Body of pancreas (tissue), 4 donors: Measurements from ENCODE around the gene PRTFDC1. TPM values are rescaled to one million over a fixed set of nuclear protein-coding genes. Genes with fewer than 3 reads are reported as not detected.

Experiments used
- ATAC-seq: fragments of 150-250 bp; one replicate; pipeline ENCODE4 v1.9.1; 2016
- DNase-seq, 4 donors: peaks; one replicate each; pipeline ENCODE4 v3.0.0-alpha.2; 2019
- H3K27ac ChIP-seq, 4 donors: fragments of 200-600 bp; sonication (generic); 1 replicate in 3 of 4; 2 replicates in 1 of 4; pipeline versions ENCODE4 v1.5.1 to v1.6.1; 2016 to 2019; ENCODE audit warnings: mild to moderate bottlenecking in 1 of 4, mixed read lengths in 1 of 4, moderate library complexity in 1 of 4
- H3K27me3 ChIP-seq, 2 donors: fragments of 200-600 bp; sonication (generic); one replicate each; pipeline ENCODE4 v1.6.0; 2016; ENCODE audit warnings: mild to moderate bottlenecking in 1 of 2
- H3K36me3 ChIP-seq, 2 donors: fragments of 200-600 bp; sonication (generic); replicated peaks in 1 of 2; 2 replicates each; pipeline ENCODE4 v1.5.1; 2016; ENCODE audit warnings: low read depth in 2 of 2; ENCODE audit not compliant: insufficient read depth in 1 of 2
- H3K4me1 ChIP-seq: fragments of 200-600 bp; sonication (generic); one replicate; pipeline ENCODE4 v1.6.0; 2016
- H3K4me3 ChIP-seq, 2 donors: fragments of 200-600 bp; sonication (generic); 1 replicate in 1 of 2; 2 replicates in 1 of 2; pipeline ENCODE4 v1.5.1; 2016 to 2019
- H3K9me3 ChIP-seq, 3 donors: fragments of 200-600 bp; sonication (generic); 1 replicate in 2 of 3; 2 replicates in 1 of 3; pipeline ENCODE4 v1.5.1; 2016
- POLR2A ChIP-seq, 3 donors: fragments of 450-650 bp; IDR thresholded peaks; one replicate each; pipeline ENCODE4 v1.6.1; 2016; ENCODE audit warnings: antibody characterized with exemption in 3 of 3, mild to moderate bottlenecking in 2 of 3
- WGBS, 2 donors: methylation state at CpG; one replicate each; pipeline ENCODE4 v1.1.5; 2017; 5-methylcytosine and 5-hydroxymethylcytosine counted together
- intact Hi-C: fragments of 100-400 bp; cut with DNase I; formaldehyde crosslinking; loops from one replicate; pipeline ENCODE4 v1.15.1; 2023
- total RNA-seq, 2 donors: library from RNA; depleted of rRNA; stranded (reverse); fragments of >200 nt; gene quantifications; one replicate each; pipeline ENCODE4 v1.1.0, GENCODE V29; 2016
- TF ChIP-seq, protein P1 (sequence below), 7 experiments: fragments of 450-650 bp in 4 of 7; fragments of 200-600 bp in 3 of 7; sonication (generic) in 3 of 7; IDR thresholded peaks; one replicate each; pipeline ENCODE4 v1.5.1; 2016 to 2019; ENCODE audit warnings: antibody characterized with exemption in 7 of 7

The PRTFDC1 gene
- total RNA-seq, 2 donors from 2014 or later: 6.5 to 14.2 TPM

DNA sequence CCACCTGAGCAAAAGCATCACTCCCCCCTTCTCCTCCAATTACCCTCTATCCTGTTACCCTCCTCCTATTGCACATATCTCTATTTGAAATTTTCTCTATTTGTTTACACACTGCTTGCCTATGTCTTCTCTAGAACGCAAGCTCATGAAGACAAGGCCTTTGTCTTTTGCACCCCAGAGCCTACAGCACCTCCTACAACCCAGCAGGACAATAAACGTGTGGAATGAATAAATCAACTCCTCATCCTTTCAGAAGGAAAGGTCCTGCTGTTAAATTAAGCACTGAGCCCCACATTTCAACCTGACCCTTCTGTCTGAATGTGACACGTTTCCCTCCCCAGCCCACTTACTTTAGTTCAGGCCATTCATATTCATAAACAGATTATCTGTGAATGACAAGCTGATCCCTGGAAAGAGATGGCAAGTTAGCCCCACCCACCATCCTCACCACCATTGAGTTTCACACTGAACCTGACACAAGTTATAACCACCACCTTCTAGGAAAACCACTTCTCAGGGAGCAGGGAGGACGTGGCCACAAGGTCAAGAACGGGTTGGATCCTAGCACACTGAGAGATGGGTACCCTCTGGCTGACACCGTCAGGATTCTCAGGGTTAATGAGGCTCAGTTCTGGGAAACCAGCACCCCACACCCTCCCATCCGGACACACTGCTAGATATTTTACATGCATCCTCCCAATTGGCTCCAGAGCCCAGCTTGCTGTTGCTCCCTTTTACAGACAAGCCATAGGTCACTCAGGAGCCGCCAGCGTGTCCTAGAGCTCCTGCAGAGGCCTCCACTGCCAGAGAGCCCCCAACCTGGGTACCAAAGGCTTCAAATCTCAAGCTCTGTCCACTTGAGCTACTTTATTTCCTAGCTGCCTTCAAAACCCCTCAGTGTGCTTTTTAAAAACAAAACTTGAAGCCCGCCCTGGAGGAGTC, 934 bp downstream of the PRTFDC1 start:
- TF ChIP-seq, protein P1, sequence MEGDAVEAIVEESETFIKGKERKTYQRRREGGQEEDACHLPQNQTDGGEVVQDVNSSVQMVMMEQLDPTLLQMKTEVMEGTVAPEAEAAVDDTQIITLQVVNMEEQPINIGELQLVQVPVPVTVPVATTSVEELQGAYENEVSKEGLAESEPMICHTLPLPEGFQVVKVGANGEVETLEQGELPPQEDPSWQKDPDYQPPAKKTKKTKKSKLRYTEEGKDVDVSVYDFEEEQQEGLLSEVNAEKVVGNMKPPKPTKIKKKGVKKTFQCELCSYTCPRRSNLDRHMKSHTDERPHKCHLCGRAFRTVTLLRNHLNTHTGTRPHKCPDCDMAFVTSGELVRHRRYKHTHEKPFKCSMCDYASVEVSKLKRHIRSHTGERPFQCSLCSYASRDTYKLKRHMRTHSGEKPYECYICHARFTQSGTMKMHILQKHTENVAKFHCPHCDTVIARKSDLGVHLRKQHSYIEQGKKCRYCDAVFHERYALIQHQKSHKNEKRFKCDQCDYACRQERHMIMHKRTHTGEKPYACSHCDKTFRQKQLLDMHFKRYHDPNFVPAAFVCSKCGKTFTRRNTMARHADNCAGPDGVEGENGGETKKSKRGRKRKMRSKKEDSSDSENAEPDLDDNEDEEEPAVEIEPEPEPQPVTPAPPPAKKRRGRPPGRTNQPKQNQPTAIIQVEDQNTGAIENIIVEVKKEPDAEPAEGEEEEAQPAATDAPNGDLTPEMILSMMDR (IDR thresholded peaks at IDR 0.05): no peak
- no peak for TF ChIP-seq POLR2A (IDR thresholded peaks at IDR 0.05)
- intact Hi-C loops: no loop called here
- ATAC-seq (no peak), DNase-seq (peak in 3 of 4 donors; percentile 9 to 30 (median 30))
- no peaks in the 10 kb centered on the region for H3K9me3 ChIP-seq
- peaks cover 8% of the 10 kb centered on the region for H3K4me1 ChIP-seq
- 68 to 71% methylated on average over 9 to 10 of the region's 10 CpGs for WGBS, 2 donors
- H3K27me3 ChIP-seq: no peaks in the 10 kb centered on the region
- no peaks in the 10 kb centered on the region for H3K36me3 ChIP-seq
- no peak overlapping the region for H3K4me3 ChIP-seq
- H3K27ac ChIP-seq: peak overlapping the region in 3 of 4 donors; percentile 45 to 80 (median 61)

DNA sequence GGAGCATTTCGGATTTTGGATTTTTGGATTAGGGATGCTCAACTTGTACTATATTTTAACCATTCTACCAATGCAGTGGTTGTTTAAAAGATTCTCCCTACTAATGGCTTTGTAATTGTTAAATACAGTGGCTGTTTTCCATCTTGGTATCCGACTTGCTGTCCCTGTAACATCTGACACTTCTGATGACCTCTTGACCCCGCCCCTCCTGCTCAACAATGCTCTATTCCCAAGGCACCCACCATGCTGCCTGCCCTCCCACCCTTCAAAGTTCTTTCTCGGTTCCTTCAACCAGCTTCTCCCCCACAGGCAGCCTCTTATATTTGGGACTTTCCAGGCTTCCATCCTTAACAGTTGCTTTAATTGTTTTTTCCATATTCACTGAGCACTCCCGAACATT, 2.0 kb downstream of the PRTFDC1 start:
- TF ChIP-seq, protein P1 (IDR thresholded peaks at IDR 0.05): no peak
- TF ChIP-seq POLR2A (IDR thresholded peaks at IDR 0.05): no peak

DNA sequence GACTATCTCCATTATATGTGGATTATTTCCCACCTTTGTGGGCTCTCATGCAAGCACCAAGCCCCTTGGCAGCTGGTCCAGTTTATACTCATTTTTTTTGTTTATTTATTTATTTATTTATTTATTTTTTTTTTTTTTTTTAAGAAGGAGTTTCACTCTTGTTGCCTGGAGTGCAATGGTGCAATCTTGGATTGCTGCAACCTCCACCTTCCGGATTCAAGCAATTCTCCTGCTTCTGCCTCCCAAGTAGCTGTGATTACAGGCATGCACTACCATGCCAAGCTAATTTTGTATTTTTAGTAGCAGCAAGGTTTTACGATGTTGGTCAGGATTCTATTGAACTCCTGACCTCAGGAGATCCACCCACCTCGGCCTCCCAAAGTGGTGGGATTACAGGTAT, 2.8 kb downstream of the PRTFDC1 start:
- H3K27ac ChIP-seq: no peak overlapping the region
- no peak for ATAC-seq
- no peaks in the 10 kb centered on the region for H3K9me3 ChIP-seq
- H3K27me3 ChIP-seq: no peaks in the 10 kb centered on the region
- TF ChIP-seq POLR2A (IDR thresholded peaks at IDR 0.05): no peak
- TF ChIP-seq, protein P1 (IDR thresholded peaks at IDR 0.05): no peak
- intact Hi-C loops: no loop called here
- WGBS, 2 donors: 83 to 91% methylated on average over 3 of the region's 3 CpGs
- H3K4me3 ChIP-seq: no peak overlapping the region
- peaks cover 8% of the 10 kb centered on the region for H3K4me1 ChIP-seq
- H3K36me3 ChIP-seq: no peaks in the 10 kb centered on the region
- no peak for DNase-seq

More for the DNA sequence above, 2.0 kb downstream of the PRTFDC1 start:
- no peak for ATAC-seq
- WGBS, 2 donors: 77 to 79% methylated on average over 5 of the region's 5 CpGs
- Histone ChIP-seq H3K4me3 (no peak overlapping the region), H3K9me3 (no peaks in the 10 kb centered on the region), H3K36me3 (no peaks in the 10 kb centered on the region), H3K27ac (no peak overlapping the region), H3K27me3 (no peaks in the 10 kb centered on the region), H3K4me1 (peaks cover 8% of the 10 kb centered on the region)
- intact Hi-C loops: no loop called here
- no peak for DNase-seq

DNA sequence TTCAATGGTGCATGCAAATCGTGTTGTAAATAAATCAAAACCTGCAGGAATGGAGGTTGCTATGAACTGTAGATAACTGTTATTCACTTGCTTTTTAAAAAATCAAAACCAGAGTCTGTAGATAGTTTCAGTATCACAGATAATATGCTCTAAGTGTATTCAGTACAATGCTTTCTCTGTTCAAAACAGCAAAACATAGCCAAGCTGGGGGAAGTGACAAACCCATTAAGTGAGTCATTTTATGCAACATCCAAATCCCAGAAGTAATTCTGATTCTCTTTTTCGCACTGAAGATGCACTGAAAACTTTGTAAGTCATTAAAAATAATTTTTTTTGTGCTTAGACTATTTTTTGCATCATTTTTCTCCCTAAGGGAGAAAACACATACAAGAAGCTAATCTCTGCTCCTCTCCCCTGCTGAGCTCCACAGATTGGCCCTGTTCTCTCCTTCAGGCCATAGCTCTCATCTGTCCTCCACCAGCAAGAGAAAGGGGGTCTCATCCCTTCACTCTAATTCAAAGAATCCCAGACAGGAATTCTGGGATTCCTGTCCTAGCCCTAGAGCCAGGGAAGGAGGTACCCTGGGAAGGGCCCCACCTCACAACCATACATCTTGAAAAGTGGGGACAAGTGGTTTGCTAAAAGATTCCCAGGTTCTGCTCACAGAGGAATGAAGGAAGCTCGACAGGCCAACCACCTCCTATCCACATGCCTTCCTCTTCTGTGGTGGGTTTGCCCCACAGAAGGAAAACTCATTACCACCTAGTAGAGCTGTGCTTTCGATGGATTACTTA, 4.9 kb downstream of the PRTFDC1 start:
- no peak for ATAC-seq
- H3K27ac ChIP-seq: peak overlapping the region in 1 of 4 donors; percentile 60
- 50 to 57% methylated on average over 4 of the region's 4 CpGs for WGBS, 2 donors

More for the DNA sequence above, 4.9 kb downstream of the PRTFDC1 start:
- Histone ChIP-seq H3K9me3 (no peaks in the 10 kb centered on the region), H3K4me3 (no peak overlapping the region), H3K4me1 (no peaks in the 10 kb centered on the region), H3K27me3 (no peaks in the 10 kb centered on the region), H3K36me3 (no peaks in the 10 kb centered on the region)
- no peak for TF ChIP-seq POLR2A (IDR thresholded peaks at IDR 0.05)
- TF ChIP-seq, protein P1 (IDR thresholded peaks at IDR 0.05): no peak
- DNase-seq: no peak
- intact Hi-C loops: no loop called here
